Measurements from ENCODE around the gene TFEB. TPM values are rescaled to one million over a fixed set of nuclear protein-coding genes. Genes with fewer than 3 reads are reported as not detected.

Gene TFEB
- total RNA-seq, 1 donor from 2014 or later: 0.13 TPM

GRCh38 chr6:41775293-41775882 lies 40.0 kb upstream of the TFEB start:
- Mint-ChIP-seq H3K36me3 (peaks cover 12% of the 10 kb centered on the region), H3K4me3 (no peak overlapping the region), H3K4me1 (peaks cover 6% of the 10 kb centered on the region), H3K27ac (no peak overlapping the region), H3K9me3 (no peaks in the 10 kb centered on the region), H3K27me3 (ENCODE audit: insufficient read depth, low read depth) (peaks cover 5% of the 10 kb centered on the region)
- Histone ChIP-seq H3K4me1 (peaks cover 7% of the 10 kb centered on the region), H2AFZ (replicated peaks) (no peak overlapping the region), H3K79me2 (ENCODE audit: low read depth) (no peaks in the 10 kb centered on the region), H3K4me2 (no peak overlapping the region), H3F3A (ENCODE audit: low read depth) (peaks cover 4% of the 10 kb centered on the region), H3K27me3 (no peaks in the 10 kb centered on the region), H3K4me3 (no peak overlapping the region), H4K20me1 (ENCODE audit: low read depth) (no peaks in the 10 kb centered on the region), H3K9me3 (ENCODE audit: low read depth) (no peaks in the 10 kb centered on the region), H3K36me3 (no peaks in the 10 kb centered on the region), H3K9ac (no peak overlapping the region), H3K27ac (no peak overlapping the region)
- no peak for TF ChIP-seq CTCF (IDR thresholded peaks at IDR 0.05)
- no peak for TF ChIP-seq EZH2phosphoT487 (IDR thresholded peaks at IDR 0.05)
- TF ChIP-seq EZH2 (IDR thresholded peaks at IDR 0.05): no peak
- no peak for DNase-seq (ENCODE audit: low spot score)

- DNase-seq (ENCODE audit: low spot score): no peak
- peak overlapping the region; percentile 7 for H3K4me3 Mint-ChIP-seq
- no peak for TF ChIP-seq CTCF (IDR thresholded peaks at IDR 0.05)
- TF ChIP-seq EZH2phosphoT487 (IDR thresholded peaks at IDR 0.05): no peak
- no peak for TF ChIP-seq EZH2 (IDR thresholded peaks at IDR 0.05)
- Histone ChIP-seq H3K9ac (no peak overlapping the region), H3K4me3 (no peak overlapping the region), H3K36me3 (no peaks in the 10 kb centered on the region), H3K27me3 (no peaks in the 10 kb centered on the region), H2AFZ (replicated peaks) (no peak overlapping the region), H4K20me1 (ENCODE audit: low read depth) (no peaks in the 10 kb centered on the region), H3K79me2 (ENCODE audit: low read depth) (no peaks in the 10 kb centered on the region), H3K4me2 (no peak overlapping the region), H3K4me1 (peaks cover 7% of the 10 kb centered on the region), H3K27ac (no peak overlapping the region), H3K9me3 (ENCODE audit: low read depth) (no peaks in the 10 kb centered on the region), H3F3A (ENCODE audit: low read depth) (no peaks in the 10 kb centered on the region)
- no peaks in the 10 kb centered on the region for H3K9me3 Mint-ChIP-seq
- no peak overlapping the region for H3K27ac Mint-ChIP-seq
- peaks cover 6% of the 10 kb centered on the region for H3K4me1 Mint-ChIP-seq
- peaks cover 12% of the 10 kb centered on the region for H3K36me3 Mint-ChIP-seq
- H3K27me3 Mint-ChIP-seq (ENCODE audit: insufficient read depth, low read depth): peaks cover 2% of the 10 kb centered on the region
These were observed 39.4 kb upstream of the TFEB start for GRCh38 chr6:41774841-41775240.

DNA sequence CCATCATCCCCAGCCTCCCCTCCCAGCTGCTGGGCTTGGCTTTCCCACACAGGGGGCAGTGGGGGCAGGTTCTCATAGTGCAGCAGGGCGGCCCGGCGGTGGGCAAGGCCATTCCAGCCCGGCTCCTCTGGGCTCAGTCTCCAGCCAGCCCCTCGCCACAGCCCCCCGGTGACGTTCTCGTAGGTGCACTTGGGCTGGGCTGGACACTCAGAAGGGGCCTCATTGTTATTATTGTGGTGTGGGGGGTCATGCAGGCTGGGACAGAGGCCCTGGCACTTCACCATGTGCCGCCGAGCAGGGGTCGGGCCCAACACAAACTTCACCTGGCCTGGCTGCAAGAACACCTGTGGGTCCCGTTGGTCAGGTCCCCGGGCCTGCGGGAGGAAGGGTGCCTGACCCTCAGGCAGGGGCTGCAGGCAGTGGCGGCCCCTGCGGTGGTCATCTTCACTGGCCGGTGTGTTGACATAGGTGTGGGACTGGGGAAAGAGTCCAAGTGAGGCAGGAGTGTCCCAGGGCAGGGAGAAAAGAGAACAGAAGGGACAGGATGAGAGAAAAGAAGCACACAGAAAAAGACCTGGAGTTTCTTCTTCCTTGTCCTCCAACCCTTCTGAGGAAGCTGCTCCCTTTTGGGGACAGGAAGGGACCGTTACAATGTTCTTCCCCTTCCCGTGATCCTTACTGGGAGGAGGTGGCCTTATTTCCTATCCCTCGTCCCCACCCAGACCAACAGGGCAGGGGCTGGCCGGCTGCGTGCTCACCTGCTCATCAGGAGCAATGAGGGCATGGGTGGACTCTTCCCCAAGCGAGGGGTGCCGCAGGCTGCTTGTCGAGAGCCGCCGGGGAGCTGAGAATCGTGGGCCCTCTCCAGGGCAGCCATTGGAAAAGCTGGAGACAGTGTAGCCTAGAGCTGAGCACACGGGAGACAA lies 35.9 kb upstream of the TFEB start:
- no peaks in the 10 kb centered on the region for H3K9me3 Mint-ChIP-seq
- TF ChIP-seq CTCF (IDR thresholded peaks at IDR 0.05): no peak
- no peak for TF ChIP-seq EZH2 (IDR thresholded peaks at IDR 0.05)
- TF ChIP-seq EZH2phosphoT487 (IDR thresholded peaks at IDR 0.05): no peak
- no peaks in the 10 kb centered on the region for H3K36me3 ChIP-seq

More for the DNA sequence above, 35.9 kb upstream of the TFEB start:
- Histone ChIP-seq H3K4me3 (no peak overlapping the region), H2AFZ (replicated peaks) (no peak overlapping the region), H3K9ac (no peak overlapping the region), H3K27ac (no peak overlapping the region), H3K9me3 (ENCODE audit: low read depth) (no peaks in the 10 kb centered on the region), H4K20me1 (ENCODE audit: low read depth) (no peaks in the 10 kb centered on the region), H3K4me2 (no peak overlapping the region), H3K79me2 (ENCODE audit: low read depth) (no peaks in the 10 kb centered on the region), H3F3A (ENCODE audit: low read depth) (no peaks in the 10 kb centered on the region), H3K4me1 (no peaks in the 10 kb centered on the region), H3K27me3 (no peaks in the 10 kb centered on the region)
- Mint-ChIP-seq H3K27ac (no peak overlapping the region), H3K36me3 (peaks cover 12% of the 10 kb centered on the region), H3K27me3 (ENCODE audit: insufficient read depth, low read depth) (peaks cover 2% of the 10 kb centered on the region), H3K4me3 (no peak overlapping the region), H3K4me1 (peaks cover 9% of the 10 kb centered on the region)
- DNase-seq (ENCODE audit: low spot score): no peak
